ENCODE measurements around the gene PPP1R14B.

Gene PPP1R14B

DNA sequence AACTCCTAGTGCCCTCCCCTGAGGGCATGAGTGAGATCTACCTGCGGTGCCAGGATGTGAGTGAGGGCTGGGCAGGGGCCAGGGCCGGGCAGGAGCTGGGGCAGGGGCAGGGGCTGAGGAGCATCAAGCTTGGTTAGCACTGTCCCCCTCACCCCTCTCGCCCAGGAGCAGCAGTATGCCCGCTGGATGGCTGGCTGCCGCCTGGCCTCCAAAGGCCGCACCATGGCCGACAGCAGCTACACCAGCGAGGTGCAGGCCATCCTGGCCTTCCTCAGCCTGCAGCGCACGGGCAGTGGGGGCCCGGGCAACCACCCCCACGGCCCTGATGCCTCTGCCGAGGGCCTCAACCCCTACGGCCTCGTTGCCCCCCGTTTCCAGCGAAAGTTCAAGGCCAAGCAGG lies 26.5 kb downstream of the PPP1R14B start:
- no peaks in the 10 kb centered on the region for H3K27me3 Mint-ChIP-seq

DNA sequence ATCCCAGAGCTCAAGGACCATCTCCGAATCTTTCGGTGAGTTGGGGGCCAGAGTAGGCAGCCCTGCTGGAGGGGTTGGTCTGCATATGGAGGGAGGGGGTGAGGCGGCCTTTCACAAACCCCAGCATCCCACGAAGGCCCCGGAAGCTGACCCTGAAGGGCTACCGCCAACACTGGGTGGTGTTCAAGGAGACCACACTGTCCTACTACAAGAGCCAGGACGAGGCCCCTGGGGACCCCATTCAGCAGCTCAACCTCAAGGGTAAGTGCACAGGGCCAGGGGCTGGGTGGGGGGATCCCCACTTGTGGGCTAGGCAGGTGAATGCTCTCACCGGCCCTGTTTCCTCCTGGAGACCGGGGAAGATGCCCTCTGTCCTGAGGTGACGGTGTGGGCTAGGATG lies 27.0 kb downstream of the PPP1R14B start:
- Mint-ChIP-seq H3K27ac (no peak overlapping the region), H3K4me3 (no peak overlapping the region), H3K27me3 (no peaks in the 10 kb centered on the region), H3K36me3 (peaks cover 28% of the 10 kb centered on the region), H3K9me3 (no peaks in the 10 kb centered on the region), H3K4me1 (peaks cover 14% of the 10 kb centered on the region)
- no peak for DNase-seq
- CTCF ChIA-PET, result interaction anchor here (5.1 kb wide), 1 partner anchor 13 kb away, joined by 28 read pairs; the partner anchor contains the start of gene FERMT3

More for the DNA sequence above, 26.5 kb downstream of the PPP1R14B start:
- H3K9me3 Mint-ChIP-seq, result no peaks in the 10 kb centered on the region
- CTCF ChIA-PET, result no interaction called here
- DNase-seq, result no peak
- peaks cover 24% of the 10 kb centered on the region for H3K36me3 Mint-ChIP-seq
- H3K27ac Mint-ChIP-seq, result no peak overlapping the region
- peaks cover 15% of the 10 kb centered on the region for H3K4me1 Mint-ChIP-seq
- no peak overlapping the region for H3K4me3 Mint-ChIP-seq

DNA sequence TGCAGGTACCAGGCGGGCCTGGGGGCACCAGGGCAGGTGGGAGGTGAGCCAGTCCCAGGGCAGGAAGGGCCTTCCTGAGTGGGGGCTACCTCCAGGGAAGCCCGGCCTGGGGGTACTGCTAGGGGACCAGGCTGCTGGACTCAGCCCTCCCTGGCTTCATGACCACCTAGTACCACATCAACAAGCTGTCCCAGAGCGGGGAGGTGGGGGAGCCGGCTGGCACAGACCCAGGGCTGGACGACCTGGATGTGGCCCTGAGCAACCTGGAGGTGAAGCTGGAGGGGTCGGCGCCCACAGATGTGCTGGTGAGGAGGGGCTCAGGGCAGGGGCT lies 27.4 kb downstream of the PPP1R14B start:
- peaks cover 28% of the 10 kb centered on the region for H3K36me3 Mint-ChIP-seq
- CTCF ChIA-PET, result interaction anchor here (5.1 kb wide), 1 partner anchor 13 kb away, joined by 28 read pairs; the partner anchor contains the start of gene FERMT3
- DNase-seq, result no peak
- peaks cover 13% of the 10 kb centered on the region for H3K4me1 Mint-ChIP-seq
- no peak overlapping the region for H3K27ac Mint-ChIP-seq
- no peak overlapping the region for H3K4me3 Mint-ChIP-seq
- no peaks in the 10 kb centered on the region for H3K9me3 Mint-ChIP-seq
- H3K27me3 Mint-ChIP-seq, result no peaks in the 10 kb centered on the region

DNA sequence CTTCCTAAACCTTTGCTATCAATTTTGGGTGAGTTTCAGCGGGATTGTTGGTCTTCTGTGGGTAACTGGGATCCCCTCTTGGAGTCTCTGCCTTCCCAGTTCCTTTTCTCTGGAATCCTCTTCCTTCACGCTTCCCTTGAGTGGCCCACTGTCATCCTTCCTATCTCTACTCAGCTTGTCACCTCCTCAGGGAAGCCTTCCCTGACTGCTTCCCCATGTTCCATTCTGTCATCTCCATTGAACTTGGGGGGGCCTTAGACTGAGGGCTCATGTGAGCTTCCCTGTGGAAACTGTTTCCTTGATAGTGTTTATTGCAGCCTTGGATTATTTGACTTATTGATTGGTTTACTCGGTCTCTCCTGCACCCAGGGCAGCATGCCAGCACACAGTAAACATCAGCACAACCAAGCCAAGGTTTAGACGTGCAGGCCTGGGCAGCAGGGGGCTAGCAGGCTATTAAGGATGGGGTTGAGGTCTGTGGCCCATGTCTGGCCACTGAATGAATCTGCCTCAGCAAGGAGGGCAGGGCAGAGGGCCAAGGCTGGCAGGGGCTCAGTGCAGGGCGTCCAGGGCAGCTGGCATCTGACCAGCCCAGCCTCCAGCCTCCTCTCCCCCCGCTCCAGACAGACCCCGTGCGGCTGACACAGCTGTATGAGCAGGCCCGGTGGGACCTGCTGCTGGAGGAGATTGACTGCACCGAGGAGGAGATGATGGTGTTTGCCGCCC lies 28.0 kb downstream of the PPP1R14B start:
- no peak for DNase-seq

DNA sequence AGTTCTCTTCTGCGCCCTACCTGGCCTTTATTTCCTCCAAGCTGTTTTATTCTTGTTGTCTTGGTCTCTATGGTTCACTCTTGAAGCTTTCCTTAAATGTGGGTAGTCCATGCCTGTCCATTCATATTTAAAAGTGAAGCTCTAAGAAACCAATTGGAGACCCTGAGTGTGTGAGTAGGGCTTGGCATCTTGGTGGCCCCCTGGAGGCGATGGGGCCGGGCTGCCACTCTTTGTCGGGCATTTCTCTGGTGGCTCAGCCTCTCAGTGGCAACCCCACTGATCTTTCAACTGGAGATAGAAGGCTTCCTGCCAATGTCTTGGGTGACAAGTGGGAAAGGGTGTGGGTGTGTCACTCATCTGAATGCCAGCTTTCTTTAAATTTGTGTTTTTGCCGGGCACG lies 29.9 kb downstream of the PPP1R14B start:
- H3K9me3 Mint-ChIP-seq, result no peaks in the 10 kb centered on the region
- no peak overlapping the region for H3K4me3 Mint-ChIP-seq
- DNase-seq, result no peak
- peaks cover 13% of the 10 kb centered on the region for H3K4me1 Mint-ChIP-seq
- no peaks in the 10 kb centered on the region for H3K27me3 Mint-ChIP-seq
- H3K36me3 Mint-ChIP-seq, result peaks cover 38% of the 10 kb centered on the region
- CTCF ChIA-PET, result interaction anchor here (5.1 kb wide), 1 partner anchor 10 kb away, joined by 28 read pairs; the partner anchor contains the start of gene FERMT3
- no peak overlapping the region for H3K27ac Mint-ChIP-seq

More for the DNA sequence above, 28.0 kb downstream of the PPP1R14B start:
- H3K27me3 Mint-ChIP-seq, result no peaks in the 10 kb centered on the region
- peaks cover 30% of the 10 kb centered on the region for H3K36me3 Mint-ChIP-seq
- no peak overlapping the region for H3K27ac Mint-ChIP-seq
- H3K9me3 Mint-ChIP-seq, result no peaks in the 10 kb centered on the region
- no peak overlapping the region for H3K4me3 Mint-ChIP-seq
- CTCF ChIA-PET, result interaction anchor here (5.1 kb wide), 1 partner anchor 12 kb away, joined by 28 read pairs; the partner anchor contains the start of gene FERMT3
- peaks cover 8% of the 10 kb centered on the region for H3K4me1 Mint-ChIP-seq

DNA sequence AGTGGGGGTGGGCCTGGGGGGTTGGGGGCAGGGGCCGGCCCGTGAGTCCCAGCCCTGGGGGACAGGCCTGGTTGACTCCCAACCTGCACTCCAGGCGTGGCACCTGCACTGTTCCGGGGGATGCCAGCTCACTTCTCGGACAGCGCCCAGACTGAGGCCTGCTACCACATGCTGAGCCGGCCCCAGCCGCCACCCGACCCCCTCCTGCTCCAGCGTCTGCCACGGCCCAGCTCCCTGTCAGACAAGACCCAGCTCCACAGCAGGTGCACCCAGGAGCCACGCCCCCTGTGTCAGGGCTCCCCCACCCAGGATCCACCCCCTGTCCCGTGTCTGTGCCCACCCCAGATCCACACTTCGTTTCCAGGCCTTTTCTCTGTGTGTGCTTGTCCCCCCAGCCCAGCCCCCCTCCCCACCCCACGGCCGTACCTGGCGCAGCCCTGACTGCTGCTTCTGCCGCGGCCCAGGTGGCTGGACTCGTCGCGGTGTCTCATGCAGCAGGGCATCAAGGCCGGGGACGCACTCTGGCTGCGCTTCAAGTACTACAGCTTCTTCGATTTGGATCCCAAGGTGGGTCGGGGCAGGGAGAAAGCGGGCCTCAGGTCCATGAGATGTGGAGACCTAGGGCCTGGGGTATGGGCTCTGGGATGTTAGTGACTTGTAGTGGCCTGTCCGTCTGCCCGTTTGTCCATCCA lies 35.4 kb downstream of the PPP1R14B start:
- H3K36me3 Mint-ChIP-seq, result peaks cover 51% of the 10 kb centered on the region
- CTCF ChIA-PET, result no interaction called here
- no peak for DNase-seq
- H3K9me3 Mint-ChIP-seq, result no peaks in the 10 kb centered on the region
- H3K27me3 Mint-ChIP-seq, result no peaks in the 10 kb centered on the region
- peaks cover 40% of the 10 kb centered on the region for H3K4me1 Mint-ChIP-seq
- no peak overlapping the region for H3K4me3 Mint-ChIP-seq
- H3K27ac Mint-ChIP-seq, result peak overlapping the region; percentile 42

DNA sequence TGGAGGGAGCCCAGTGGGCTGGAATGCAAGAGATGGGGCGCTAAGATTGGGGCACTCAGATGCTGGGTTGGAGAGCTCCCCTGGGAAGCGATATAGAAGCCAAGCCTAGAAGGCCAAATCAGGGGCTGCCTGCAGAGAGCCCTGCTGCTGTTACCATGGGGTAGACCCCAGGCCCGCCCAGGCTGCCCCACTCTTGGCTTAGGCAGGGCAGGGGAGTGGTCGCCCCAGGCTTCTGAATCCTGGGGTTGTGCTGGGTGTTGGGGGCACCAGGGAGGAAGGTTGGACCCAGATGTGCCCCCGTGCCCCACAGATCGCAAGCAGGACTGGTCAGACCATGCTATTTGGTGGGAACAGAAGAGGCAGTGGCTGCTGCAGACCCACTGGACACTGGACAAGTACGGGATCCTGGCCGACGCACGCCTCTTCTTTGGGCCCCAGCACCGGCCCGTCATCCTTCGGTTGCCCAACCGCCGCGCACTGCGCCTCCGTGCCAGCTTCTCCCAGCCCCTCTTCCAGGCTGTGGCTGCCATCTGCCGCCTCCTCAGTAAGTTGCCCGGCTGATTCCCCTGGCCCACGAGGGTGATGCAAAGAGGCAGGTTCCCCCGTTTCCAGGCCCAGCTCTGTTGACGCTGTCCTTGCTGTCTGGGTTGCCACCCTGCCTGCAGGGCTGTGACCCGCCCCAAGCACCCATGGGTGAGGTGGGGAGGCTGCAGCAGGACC lies 36.3 kb downstream of the PPP1R14B start:
- no peak for DNase-seq
- peaks cover 49% of the 10 kb centered on the region for H3K4me1 Mint-ChIP-seq
- H3K4me3 Mint-ChIP-seq, result no peak overlapping the region
- peaks cover 49% of the 10 kb centered on the region for H3K36me3 Mint-ChIP-seq
- no peaks in the 10 kb centered on the region for H3K9me3 Mint-ChIP-seq
- H3K27ac Mint-ChIP-seq, result peak overlapping the region; percentile 24
- CTCF ChIA-PET, result interaction anchor here (1.8 kb wide), 1 partner anchor 16 kb away, joined by 7 read pairs; the partner anchor contains the start of genes NUDT22 and TRPT1
- H3K27me3 Mint-ChIP-seq, result no peaks in the 10 kb centered on the region

DNA sequence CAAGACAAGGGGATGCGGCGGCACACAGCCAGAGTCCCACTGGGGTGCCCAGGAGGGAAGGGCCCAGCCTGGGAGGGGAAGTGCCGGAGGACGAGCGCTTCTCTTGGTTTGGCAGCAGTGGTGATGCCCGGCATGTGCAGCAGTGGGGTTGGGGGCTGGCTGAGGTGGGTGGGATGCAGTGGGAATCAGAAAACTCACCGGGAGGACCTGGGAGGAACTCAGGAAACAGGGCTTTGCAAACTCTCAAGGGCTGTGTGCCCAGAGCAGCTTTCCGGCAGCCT lies 37.2 kb downstream of the PPP1R14B start:
- peak overlapping the region; percentile 96 for H3K27ac Mint-ChIP-seq
- peaks cover 50% of the 10 kb centered on the region for H3K4me1 Mint-ChIP-seq
- H3K27me3 Mint-ChIP-seq, result no peaks in the 10 kb centered on the region
- H3K36me3 Mint-ChIP-seq, result peaks cover 46% of the 10 kb centered on the region
- DNase-seq, result no peak
- H3K9me3 Mint-ChIP-seq, result no peaks in the 10 kb centered on the region
- CTCF ChIA-PET, result interaction anchor here (1.8 kb wide), 1 partner anchor 17 kb away, joined by 7 read pairs; the partner anchor contains the start of genes NUDT22 and TRPT1
- H3K4me3 Mint-ChIP-seq, result peak overlapping the region; percentile 31

DNA sequence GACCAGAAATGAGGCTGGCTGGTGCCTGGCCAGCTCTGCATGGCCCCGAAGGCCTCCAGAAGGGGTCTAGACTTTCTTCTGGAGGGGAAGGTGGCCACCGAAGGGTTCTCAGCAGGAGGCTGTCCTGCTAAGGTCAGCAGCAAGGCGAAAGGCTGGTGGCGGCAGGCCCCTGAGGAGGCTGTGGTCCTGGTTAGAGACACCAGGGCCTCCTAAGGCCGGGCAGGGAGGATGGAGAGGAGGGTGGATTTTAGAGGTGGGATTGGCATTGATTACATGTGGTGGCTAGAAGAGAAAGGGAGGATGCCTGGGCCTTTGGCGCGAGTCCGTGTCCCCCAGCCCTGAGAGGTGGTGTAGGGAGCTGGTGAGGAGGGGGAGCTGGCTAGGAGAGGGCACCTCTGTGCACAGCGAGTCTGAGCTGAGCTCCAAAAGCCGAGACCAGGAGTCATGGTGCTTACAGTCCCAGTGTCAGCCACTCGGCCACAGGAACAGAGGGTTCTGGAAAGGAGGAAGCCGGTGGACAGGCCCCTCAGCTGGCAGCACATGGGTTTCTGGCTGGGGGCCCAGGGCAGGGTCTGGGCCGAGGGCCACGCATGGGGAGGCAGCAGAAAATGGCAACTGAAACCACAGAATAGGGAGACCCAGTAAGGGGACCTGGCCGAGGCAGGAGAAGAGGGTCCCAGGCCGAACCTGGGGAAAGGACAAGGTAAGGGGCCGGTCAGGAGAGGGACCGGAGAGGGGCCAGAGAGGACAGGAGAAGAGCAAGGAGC lies 37.8 kb downstream of the PPP1R14B start:
- Mint-ChIP-seq H3K4me1 (peaks cover 55% of the 10 kb centered on the region), H3K36me3 (peaks cover 50% of the 10 kb centered on the region), H3K27ac (peak overlapping the region; percentile 96), H3K27me3 (no peaks in the 10 kb centered on the region), H3K9me3 (no peaks in the 10 kb centered on the region), H3K4me3 (peak overlapping the region; percentile 90)
- CTCF ChIA-PET, result interaction anchor here (1.8 to 7.4 kb wide), 5 partner anchors 8 to 94 kb away, joined by 7 to 131 read pairs (median 31); partner anchors contain the start of genes CATSPERZ, ESRRA, NUDT22 and PLCB3
- DNase-seq, result no peak

DNA sequence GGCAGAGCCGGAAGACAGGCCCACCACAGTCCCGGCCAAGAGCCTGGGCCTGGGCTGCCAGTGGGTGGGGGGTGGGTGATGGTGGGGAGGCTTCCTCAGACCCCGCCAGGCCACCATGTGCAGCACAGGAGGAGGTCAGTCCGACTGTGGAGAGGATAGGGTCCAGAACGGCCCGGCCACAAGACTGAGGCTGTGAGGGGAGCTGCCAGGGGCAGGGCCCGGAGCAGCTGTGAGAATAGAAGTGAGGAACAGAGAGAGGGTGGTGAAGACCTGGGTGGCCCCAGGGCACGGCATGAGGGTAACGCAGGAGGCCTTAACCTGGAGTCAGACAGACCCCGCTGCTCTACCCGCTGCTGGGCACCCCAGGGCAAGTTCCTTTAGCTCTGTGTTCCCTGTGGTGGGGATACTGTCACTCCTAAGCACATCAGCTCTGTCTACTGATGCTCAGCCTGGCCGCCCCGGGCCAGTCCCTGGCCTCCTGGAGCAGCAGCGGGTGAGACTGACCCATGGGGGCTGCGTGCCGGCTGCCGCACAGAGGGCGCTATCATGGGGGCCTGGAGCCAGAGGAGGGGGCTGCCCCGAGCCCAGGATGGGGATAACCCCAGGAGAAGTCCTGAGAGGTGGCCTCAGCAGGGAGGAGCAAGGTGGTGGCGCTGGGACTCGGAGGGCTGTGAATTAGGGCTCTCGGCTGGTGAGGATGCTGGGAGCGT lies 38.5 kb downstream of the PPP1R14B start:
- CTCF ChIA-PET, result interaction anchor here (1.1 to 7.4 kb wide), 6 partner anchors 9 to 124 kb away, joined by 3 to 131 read pairs (median 30); partner anchors contain the start of genes CATSPERZ, ESRRA, FKBP2 and NUDT22
- Mint-ChIP-seq H3K27ac (peak overlapping the region; percentile 96), H3K27me3 (no peaks in the 10 kb centered on the region), H3K36me3 (peaks cover 55% of the 10 kb centered on the region), H3K4me1 (peaks cover 60% of the 10 kb centered on the region), H3K4me3 (peak overlapping the region; percentile 90), H3K9me3 (no peaks in the 10 kb centered on the region)
- DNase-seq, result no peak

DNA sequence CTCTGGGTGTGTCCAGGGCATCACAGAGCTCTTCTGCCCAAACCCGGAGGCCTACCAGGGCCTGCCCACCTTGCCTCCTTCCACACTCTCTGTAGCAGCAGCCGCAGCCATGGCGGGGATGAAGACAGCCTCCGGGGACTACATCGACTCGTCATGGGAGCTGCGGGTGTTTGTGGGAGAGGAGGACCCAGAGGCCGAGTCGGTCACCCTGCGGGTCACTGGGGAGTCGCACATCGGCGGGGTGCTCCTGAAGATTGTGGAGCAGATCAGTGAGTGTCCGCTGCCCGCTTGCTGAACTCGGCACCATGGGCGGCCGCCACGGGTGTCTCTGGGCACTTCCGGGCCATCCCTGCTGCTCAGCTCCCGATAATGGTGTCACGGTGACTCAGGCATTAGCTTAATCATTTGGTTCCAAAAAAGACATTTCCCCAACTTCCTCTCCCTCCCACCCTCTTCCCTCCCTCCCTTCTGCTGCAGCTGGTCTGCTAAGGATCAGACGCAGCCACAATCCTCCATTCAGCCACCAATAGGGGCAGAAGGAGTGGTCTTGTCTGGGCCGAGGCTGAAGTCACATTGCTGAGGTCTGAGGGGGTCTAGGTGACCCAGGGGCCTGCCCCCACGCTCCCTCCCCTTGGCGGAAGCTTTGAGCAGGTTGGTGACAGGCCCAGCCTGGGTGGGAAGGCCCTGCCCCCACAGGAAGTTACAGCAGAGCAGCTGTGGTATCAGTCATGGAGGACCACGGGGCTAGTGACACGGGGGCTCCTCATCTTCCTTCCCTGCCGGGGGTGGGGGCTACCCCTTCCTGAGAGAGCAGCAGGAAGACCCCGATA lies 39.3 kb downstream of the PPP1R14B start:
- CTCF ChIA-PET, result interaction anchor here (0.6 to 7.4 kb wide), 12 partner anchors 10 to 131 kb away, joined by 3 to 131 read pairs (median 11); partner anchors contain the start of genes CATSPERZ, ESRRA, FKBP2 and NUDT22
- H3K27ac Mint-ChIP-seq, result peak overlapping the region; percentile 96
- H3K4me1 Mint-ChIP-seq, result peaks cover 58% of the 10 kb centered on the region
- peak; percentile 89 for DNase-seq
- H3K27me3 Mint-ChIP-seq, result no peaks in the 10 kb centered on the region
- no peaks in the 10 kb centered on the region for H3K9me3 Mint-ChIP-seq
- H3K4me3 Mint-ChIP-seq, result peak overlapping the region; percentile 90
- H3K36me3 Mint-ChIP-seq, result peaks cover 57% of the 10 kb centered on the region

DNA sequence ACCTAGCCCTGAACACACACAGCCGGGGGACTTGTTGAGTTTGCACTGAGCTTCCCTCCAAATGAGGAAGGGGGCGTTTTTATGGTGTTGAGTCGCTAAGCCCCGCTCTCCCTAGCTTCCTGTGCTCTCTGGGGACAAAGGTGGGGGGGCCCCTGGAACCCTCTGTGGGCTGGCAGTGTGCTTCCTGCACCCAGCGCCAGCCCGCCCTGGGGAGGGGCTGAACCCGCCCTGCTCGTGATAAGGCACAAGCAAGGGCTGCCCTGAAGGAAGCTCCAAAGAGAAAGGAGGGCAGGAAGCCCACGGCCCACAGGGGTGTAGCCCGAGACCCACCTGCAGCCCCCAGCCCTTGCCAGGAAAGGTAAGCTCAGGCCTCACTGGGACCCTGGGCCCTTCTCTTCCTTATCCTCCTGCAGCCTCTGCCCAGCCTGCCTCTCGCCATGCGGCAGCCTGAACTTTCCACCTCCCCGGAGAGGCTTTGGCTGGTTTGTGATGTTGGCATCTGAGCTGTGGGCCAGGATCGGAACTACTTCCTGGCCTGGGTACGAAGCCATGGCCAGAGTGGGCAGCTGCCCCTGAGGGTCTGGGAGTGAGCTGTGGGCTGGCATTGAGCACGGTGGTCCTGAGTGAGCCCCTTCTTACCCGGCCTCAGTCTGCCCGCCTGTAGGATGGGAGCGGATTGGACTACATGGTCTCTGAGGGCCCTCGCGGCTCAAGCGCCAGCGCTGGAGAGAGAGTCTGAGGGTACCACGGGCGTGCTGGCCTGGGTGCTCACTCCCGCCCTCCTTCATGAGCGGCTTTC lies 40.1 kb downstream of the PPP1R14B start, which contains the start of gene FERMT3:
Gene FERMT3 (plus strand): TSS at position 265 of the 799 bp plus-strand sequence. CDS start 644 bp downstream, outside the sequence.
- Mint-ChIP-seq H3K4me3 (peak within 1 kb of the TSS; percentile 90), H3K36me3 (peaks cover 58% of the 10 kb centered on the region), H3K27me3 (no peaks in the 10 kb centered on the region), H3K27ac (peak within 1 kb of the TSS; percentile 96), H3K4me1 (peaks cover 53% of the 10 kb centered on the region), H3K9me3 (no peaks in the 10 kb centered on the region)
- CTCF ChIA-PET, result interaction anchor here (0.6 to 7.4 kb wide), 17 partner anchors 11 to 131 kb away, joined by 3 to 131 read pairs (median 9); partner anchors contain the start of genes CATSPERZ, DNAJC4, ESRRA and NUDT22
- peak; percentile 89 for DNase-seq
